ENCODE results near the gene GFOD1.
"Not testable (repeated sequence)": the region's sequence is repeated elsewhere in the genome, so short reads cannot be mapped to it uniquely, and the experiment has no call there.

The GFOD1 gene

GRCh38 chr6:13437218-13437996, 50.0 kb downstream of the GFOD1 start:
- DNase-seq, result no peak

DNA sequence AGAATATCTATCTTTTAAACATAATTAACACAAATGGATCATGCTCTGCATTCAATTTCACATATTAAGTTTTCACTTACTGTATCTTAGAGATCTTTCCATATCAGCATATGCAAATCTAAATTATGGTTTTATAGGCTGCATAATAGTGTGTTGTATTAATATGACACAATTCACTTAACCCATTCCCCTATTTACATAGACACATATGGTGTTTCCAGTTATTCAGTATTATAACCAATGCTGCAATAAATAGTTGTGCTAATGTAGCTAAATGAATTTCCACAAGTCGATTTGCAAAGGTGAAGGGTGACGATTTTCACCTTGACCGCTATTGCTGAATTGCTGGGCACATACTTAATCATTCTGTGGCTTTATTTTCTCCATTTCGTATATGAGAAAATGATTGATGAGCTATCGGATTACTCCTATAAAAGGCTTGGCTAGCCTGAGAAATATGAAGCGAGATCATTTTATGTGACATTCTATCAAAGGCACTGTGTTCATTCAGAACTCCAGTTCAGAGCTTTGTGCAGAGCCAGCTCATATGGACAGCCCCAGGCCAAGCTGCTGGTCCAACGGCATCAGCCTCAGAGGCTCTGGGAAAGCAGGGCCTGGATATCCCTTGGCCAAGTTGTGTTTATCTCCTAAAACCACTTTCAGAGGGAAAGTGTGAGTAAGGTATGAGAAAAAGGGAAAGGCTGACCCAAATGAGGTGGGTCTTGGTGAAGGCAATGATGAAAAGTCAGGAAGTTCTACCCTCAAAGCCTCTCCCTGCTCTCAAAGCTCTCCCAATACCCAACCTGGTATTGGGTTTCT, 50.8 kb downstream of the GFOD1 start:
- DNase-seq, result no peak

- no peak for DNase-seq
Observed at GRCh38 chr6:13435477-13436246, 51.7 kb downstream of the GFOD1 start.

- DNase-seq, result no peak
Observed at GRCh38 chr6:13434777-13435176, 52.6 kb downstream of the GFOD1 start.

GRCh38 chr6:13434135-13434775, 53.1 kb downstream of the GFOD1 start:
- not testable (repeated sequence) for DNase-seq

- DNase-seq, result no peak
Observed at GRCh38 chr6:13433709-13434121, 53.7 kb downstream of the GFOD1 start.

GRCh38 chr6:13432526-13433184, 54.7 kb downstream of the GFOD1 start:
- no peak for DNase-seq

- DNase-seq, result no peak
Observed at GRCh38 chr6:13431861-13432465, 55.4 kb downstream of the GFOD1 start.

GRCh38 chr6:13431059-13431656, 56.2 kb downstream of the GFOD1 start:
- DNase-seq, result no peak

DNA sequence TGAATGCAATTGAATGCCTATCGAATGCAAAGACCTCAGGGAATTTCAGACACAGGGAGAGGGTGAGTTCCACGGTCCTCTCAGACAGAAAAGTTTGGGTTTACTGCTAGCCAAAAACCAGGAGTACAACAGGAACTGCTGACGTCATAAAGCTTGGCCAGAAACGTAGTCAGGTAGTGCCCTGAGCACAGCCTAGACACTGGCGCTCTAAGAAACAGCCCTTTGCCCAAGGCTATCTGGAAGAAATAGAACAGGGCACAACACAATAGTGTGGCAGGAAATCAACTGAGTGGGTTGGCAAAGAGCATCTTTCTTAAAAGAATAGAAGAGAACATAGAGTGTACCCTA, 58.0 kb downstream of the GFOD1 start:
- no peak for DNase-seq

- no peak for DNase-seq
Observed at GRCh38 chr6:13428583-13429405, 58.6 kb downstream of the GFOD1 start.

GRCh38 chr6:13427801-13428582, 59.4 kb downstream of the GFOD1 start:
- DNase-seq, result no peak

DNA sequence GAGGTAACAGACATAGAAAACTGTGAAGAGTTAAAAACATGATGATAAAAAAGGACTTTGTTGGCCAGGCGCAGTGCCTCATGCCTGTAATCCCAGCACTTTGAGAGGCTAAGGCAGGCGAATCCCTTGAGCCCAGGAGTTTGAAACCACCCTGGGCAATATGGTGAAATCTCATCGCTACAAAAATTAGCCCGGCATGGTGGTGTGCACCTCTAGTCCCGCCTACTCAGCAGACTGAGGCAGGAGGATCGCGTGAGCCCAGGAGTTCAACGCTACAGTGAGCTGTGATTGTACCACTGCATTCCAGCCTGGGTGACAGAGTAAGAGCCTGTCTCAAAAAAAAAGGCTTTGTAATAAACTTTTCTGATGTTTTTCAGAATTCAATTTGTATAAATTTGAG, 60.1 kb downstream of the GFOD1 start:
- DNase-seq, result no peak

DNA sequence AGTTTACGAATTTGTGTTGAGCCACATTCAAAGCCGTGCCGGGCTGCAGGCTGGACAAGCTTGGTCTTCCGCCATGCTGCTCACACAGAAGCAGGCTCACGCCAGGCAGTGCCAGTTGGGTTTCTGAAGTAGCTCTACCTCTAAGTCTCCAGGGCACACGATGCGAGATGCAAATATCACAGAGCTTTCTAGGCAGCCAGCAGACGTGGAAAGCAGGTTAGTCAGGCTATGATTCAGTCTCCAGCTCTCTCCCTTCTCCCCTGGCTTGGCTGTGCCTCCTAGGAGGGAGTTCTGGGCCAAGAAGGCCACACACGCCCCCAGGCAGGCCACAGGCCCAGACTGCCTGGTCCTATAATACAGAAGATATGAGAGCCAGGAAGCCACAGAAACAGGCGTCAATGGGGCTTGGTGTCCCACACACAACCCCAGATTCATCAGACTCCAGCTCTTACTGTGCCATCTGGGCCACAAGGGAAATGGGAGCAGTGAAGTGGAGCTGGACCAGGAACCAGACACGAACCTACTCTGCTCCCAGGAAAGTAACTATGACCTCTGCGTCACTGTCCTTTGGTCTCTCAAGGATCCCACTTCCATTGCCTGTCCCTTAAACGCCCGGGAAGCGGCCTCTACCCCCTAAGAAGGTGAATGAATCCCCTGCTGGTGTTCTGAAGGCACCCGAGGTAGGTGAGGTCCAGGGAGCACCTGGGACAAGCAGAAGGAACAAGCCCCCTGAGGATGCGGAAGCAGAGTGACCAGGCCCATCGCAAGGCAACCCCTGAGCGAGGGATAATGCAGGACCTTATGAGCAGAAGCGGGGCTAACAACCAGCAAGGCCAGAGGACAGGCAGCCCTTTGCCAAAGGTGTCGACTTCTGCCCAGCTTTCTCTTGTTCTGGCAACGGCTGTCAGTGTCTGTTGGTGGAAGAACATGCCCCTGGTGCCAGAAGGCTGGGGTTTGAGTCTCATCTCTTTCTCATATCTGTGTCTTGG, 61.2 kb downstream of the GFOD1 start:
- DNase-seq, result no peak

DNA sequence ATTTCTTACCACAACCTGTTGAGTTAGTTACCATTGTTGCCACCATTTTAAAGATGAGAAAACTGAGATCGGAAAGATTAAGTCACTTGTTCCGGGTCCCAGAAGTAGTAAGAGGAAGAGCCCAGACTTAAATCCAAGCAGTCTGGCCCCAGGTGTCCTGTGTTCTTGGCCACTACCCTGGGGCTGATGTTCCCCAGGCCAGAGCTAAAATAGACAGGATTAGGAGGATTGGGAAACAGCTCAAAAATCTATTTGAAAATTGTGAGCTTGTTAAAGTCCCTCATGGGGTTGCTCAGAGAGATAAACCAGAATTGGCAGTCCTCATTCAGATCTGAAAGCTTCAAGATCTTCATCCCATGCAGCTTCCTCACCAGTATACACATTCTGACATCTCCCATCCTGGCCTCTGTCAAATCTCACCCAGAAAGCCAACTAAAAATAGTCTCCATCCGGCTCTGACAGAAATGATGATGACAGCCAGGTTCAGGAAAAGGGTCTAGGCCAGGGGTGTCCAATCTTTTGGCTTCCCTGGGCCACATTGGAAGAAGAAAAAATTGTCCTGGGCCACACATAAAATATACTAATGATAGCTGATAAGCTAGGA, 62.0 kb downstream of the GFOD1 start:
- no peak for DNase-seq

DNA sequence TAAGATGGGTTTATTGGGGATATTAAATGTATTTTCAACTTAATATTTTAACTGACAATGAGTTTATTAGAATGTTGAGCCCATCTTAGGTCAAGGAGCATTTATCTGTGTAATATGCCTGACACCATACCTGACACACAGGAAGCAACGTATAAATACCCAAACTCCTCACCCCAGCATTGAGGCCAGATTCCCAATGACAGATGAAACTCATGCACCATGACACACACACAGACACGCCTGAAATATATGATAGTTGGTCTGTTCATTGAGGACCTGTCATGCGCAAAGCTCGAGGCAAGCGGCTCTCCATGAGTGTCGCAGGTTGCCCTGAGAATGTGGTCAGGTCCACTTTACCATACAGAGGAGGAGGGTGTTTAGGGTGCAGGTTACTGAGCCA, 64.1 kb downstream of the GFOD1 start:
- no peak for DNase-seq

DNA sequence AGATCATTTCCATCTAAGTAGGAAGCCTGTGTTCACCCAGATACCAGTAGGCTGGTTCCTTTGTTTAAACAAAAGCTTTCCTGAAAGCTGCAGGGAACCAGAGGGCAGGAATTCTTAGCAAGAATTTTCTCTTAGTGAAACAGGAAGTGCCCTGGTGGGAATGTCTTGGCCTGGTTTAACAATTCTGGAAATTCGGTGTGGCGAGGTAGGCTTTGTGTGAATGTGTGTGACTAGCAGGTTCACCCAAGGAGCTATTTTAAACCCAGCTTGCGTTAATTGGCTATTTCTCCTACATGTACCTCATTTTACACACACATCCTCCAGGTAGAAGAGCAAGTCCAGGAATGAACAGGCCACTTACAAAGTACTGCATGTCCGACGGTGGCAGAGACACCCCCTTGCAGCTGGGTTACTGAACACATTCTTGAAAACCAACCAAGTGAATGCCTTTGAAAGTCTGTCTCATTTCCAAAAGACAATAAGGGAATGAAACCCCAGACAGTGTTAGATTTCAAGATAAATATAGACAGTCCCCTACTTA, 64.6 kb downstream of the GFOD1 start:
- no peak for DNase-seq
